BJ (cell line): ENCODE results near the gene SLC22A1. TPM values are rescaled to one million over a fixed set of nuclear protein-coding genes. Genes with fewer than 3 reads are reported as not detected.

ENCODE experiments used
- CTCF ChIA-PET: fragments of 350-600 bp; formaldehyde crosslinking; extraction: SDS; loops from one replicate; lab custom pipeline; 2021; ENCODE audit warnings: antibody characterized with exemption, inconsistent platforms; lab: Yijun Ruan, JAX
- POLR2A ChIA-PET: fragments of 300-600 bp; sonication (Branson Sonifier 250); formaldehyde crosslinking; extraction: SDS; loops from one replicate; lab custom pipeline; 2021; ENCODE audit warnings: antibody characterized with exemption; lab: Charles Lee
- DNase-seq: peaks from one replicate; pipeline ENCODE4 v3.0.0-alpha.2; 2011; ENCODE audit warnings: low read depth
- H3K27me3 ChIP-seq: 2 replicates; pipeline ENCODE4 v1.6.0; 2011; ENCODE audit warnings: low read length; ENCODE audit not compliant: control insufficient read depth, insufficient read depth
- H3K36me3 ChIP-seq: 2 replicates; pipeline ENCODE4 v1.5.1; 2011; ENCODE audit warnings: low read length; ENCODE audit not compliant: control insufficient read depth, insufficient read depth
- H3K4me3 ChIP-seq: 2 replicates; pipeline ENCODE4 v1.5.1; 2011; ENCODE audit warnings: low read depth, mild to moderate bottlenecking, control low read depth, low read length
- CTCF ChIP-seq: IDR thresholded peaks from 2 replicates; pipeline ENCODE4 v1.5.1; 2011; ENCODE audit warnings: low read depth, mild to moderate bottlenecking, control low read depth, inconsistent platforms, low read length, moderate library complexity; ENCODE audit not compliant: insufficient read depth
- polyA plus RNA-seq: library from polyadenylated mRNA; depleted of rRNA; stranded (reverse); fragments of >200 nt; gene quantifications from 2 replicates; pipeline ENCODE4 v1.2.3, GENCODE V29; 2011

The SLC22A1 gene
- polyA plus RNA-seq, 1 experiment = 0.11 TPM

DNA sequence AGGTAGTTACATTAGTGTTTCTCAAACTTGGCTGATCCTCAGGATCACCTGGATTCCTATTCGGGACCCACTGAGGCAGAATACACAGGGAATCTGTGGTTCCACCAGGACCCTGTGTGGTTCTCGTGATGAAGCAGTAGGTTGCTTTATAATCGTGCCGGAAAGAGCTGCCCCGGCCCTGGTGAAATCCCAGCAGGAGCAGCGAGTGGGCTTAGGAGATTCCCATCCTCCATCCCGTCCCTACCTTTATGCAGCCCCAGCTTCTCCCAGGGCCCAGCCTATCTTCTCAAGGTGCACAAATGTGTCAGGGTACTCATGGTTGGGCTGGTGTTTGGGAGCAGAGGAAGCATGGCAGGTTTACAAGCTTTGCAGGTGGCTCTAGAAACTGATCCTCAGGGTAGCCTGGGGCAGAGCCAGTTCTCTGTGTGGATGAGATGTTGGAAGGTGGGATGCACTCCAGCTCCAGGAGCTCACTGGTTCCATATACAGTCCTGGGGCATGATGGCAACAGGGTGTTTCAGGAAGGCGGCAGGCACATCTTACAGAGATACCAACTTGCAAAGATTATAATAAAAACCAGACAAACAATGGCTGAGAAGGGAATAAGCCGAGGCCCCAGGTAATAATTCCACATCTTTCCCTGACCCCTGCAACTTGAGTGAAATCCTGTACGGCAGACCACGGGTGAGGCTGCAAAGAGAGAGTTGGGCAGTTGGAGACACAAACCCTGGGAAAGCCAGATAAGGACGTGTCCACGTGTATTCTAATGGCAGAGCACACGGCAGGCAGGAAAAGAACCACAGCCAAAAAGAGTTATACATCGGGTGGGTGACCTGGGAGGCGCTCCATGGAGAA lies 5.9 kb downstream of the SLC22A1 start:
- ChIA-PET POLR2A (no interaction called here), CTCF (interaction anchor here (2.1 kb wide), 1 partner anchor 11 kb away, joined by 13 read pairs; no protein-coding TSS in a partner anchor)
- no peak for DNase-seq
- Histone ChIP-seq H3K4me3 (no peak overlapping the region), H3K36me3 (no peaks in the 10 kb centered on the region; the same call in 1 of the 2 replicates), H3K27me3 (no peaks in the 10 kb centered on the region)
- no peak for TF ChIP-seq CTCF

- DNase-seq = no peak
- POLR2A ChIA-PET = no interaction called here
- Histone ChIP-seq H3K4me3 (no peak overlapping the region), H3K36me3 (no peaks in the 10 kb centered on the region), H3K27me3 (no peaks in the 10 kb centered on the region)
- CTCF ChIA-PET = interaction anchor here (2.1 kb wide), 1 partner anchor 10 kb away, joined by 13 read pairs; no protein-coding TSS in a partner anchor
- TF ChIP-seq CTCF = no peak
Measured at GRCh38 chr6:160128125-160128683, 6.6 kb downstream of the SLC22A1 start.

DNA sequence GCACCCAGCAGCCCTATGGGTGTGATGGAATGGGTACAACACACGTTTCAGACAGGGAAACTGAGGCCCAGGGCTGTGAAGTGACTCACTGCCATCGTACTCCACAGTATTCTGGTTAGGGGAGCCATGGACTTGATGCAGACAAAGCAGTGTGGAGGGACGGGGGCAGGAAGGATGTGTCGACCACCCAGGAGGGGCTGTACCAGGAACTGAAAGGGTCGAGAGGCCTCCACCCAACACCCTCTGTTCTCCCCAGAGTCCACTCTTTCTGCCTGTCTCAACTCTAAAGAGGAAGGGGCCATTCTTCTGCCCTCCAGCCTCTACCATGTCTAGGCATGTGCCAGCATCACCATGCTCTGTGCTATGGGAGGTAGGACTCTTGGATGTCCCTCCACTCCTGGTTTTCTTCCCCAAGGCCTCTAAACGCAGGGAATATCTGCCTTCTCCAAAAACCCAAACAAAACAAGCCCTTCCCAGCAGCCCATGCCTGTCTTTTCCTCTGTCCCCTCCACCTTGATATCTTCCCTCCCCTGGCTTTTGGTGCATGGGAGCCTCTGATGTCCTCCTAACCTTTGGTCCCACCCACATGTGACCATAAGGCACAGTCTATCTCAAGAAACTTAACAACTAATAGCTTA lies 7.4 kb downstream of the SLC22A1 start:
- Histone ChIP-seq H3K4me3 (no peak overlapping the region), H3K27me3 (no peaks in the 10 kb centered on the region), H3K36me3 (no peaks in the 10 kb centered on the region)
- POLR2A ChIA-PET = no interaction called here
- TF ChIP-seq CTCF = no peak
- CTCF ChIA-PET = interaction anchor here (2.1 kb wide), 1 partner anchor 9 kb away, joined by 13 read pairs; no protein-coding TSS in a partner anchor
- no peak for DNase-seq

DNA sequence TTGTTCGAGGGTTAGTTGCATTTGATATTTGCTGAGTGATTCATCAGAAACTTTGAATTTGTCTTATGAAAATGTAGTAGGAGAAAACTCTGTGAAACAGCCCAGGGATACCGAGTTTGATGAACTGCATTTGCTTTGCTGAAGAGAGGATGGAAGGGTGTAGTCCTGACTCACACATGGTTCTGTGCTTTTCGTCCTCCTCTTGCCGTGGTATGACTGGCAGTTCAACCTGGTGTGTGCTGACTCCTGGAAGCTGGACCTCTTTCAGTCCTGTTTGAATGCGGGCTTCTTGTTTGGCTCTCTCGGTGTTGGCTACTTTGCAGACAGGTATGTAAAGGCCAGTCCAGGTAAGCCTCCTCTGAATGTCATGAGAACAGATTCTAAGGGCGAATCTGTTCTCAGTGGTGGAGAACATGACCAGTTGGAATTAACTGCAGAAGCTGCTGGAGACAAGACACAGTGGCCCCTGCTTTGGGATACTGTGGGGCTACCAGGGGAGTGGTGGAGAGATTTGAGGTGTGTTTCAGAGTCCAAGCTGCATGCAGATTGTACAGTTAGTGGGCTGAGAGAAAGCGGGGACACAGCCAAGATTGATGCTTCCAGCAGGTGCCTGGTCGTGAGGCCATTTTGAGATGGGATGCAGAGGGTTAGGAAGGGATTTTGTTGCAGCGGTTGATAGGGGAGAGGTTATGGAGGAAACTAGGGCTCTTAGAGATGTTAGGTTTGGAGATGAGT lies 8.4 kb downstream of the SLC22A1 start:
- no peak overlapping the region for H3K4me3 ChIP-seq
- ChIA-PET POLR2A (no interaction called here), CTCF (interaction anchor here (2.1 kb wide), 1 partner anchor 8 kb away, joined by 13 read pairs; no protein-coding TSS in a partner anchor)
- no peaks in the 10 kb centered on the region for H3K27me3 ChIP-seq
- H3K36me3 ChIP-seq = no peaks in the 10 kb centered on the region
- no peak for DNase-seq
- no peak for TF ChIP-seq CTCF
